Cortex of kidney (tissue), 1 donor: Measurements from ENCODE around the gene SLC6A16.
"Not testable (repeated sequence)": the region's sequence is repeated elsewhere in the genome, so short reads cannot be mapped to it uniquely, and the experiment has no call there.

Source experiments
- DNase-seq: peaks from one replicate; lab custom pipeline; 2025; lab: John Stamatoyannopoulos, UW

The SLC6A16 gene

DNA sequence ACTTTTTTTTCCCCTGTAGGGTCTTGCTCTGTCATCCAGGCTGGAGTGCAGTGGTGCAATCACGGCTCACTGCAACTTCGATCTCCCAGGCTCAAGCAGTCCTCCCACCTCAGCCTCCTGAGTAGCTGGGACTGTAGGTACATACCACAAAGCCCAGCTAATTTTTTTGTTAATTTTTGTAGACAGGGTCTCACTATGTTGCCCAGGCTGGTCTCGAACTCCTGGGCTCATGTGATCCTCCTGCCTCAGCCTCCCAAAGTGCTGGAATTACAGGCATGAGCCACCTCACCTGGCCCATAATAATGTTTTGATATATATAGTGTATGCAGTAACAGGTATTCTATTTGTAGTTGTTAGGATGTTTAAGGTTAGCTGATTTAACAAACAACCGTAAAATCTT lies 6.2 kb upstream of the SLC6A16 start:
- DNase-seq = not testable (repeated sequence)

DNA sequence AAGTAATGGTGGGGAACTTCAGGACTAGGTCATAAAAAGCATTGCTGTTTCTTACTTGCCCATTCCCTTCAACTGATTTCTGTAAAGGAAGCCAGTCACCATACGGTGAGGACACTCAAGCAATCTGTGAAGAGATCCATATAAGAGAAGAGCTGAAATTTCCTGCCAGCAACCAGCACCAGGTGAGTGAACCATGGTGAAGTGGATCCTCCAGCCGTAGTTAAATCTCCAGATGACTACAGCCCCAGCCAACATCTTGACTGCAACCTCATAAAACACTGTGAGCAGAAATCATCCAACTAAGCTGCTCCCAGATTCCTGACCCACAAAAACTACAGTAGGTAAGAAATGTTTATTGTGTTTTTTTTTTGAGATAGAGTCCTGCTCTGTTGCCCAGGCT lies 3.8 kb upstream of the SLC6A16 start:
- DNase-seq = no peak

DNA sequence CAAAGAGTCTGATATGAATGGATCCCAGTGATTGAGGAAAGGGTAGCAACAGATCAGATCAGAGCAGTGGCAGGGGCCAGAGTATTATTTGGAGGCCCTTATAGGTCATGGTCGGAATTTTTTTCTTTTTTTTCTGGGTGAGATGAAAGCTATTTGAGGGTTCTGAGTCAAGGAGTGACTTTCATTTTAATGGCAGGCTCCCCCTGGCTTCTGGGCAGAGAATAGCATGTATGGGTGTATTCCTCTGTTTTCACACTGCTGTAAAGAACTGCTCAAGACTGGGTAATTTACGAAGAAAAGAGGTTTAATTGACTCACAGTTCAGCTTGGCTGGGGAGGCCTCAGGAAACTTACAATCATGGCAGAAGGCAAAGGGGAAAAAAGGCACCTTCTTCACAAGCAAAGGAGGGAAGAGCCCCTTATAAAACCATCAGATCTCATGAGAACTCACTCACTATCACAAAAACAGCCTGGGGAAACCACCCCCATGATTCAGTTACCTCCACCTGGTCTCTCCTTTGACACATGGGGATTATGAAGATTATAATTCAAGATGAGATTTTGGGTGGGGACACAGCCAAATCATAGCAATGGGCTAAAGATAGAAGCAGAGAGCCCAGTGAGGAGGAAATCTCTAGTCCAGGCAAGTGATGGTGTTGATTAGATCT lies 3.0 kb upstream of the SLC6A16 start:
- DNase-seq = no peak

DNA sequence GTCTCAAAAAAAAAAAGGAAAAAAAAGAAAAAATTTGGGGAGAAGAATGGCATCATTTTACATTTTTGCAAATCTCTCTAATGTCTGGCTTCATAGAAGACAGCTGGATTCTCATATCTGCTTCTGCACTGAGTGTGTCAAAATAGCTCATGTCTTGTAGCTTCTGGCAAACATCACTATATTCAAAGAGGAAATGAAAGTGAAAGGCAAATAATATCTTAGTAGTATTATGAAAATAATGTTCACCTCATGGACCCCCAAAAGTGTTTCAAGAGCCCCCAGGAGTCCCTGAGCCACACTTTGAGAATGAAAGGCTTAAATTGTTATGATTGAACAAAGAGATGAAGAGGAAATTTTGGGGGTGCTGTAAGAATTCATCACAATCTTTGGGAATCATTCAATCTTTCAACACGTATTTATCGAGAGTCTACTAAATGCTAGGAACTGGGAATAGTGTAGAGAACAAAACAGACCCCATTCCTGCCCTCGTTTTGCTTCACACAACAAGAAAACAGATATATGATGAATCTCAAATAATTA lies 1.2 kb upstream of the SLC6A16 start:
- no peak for DNase-seq

DNA sequence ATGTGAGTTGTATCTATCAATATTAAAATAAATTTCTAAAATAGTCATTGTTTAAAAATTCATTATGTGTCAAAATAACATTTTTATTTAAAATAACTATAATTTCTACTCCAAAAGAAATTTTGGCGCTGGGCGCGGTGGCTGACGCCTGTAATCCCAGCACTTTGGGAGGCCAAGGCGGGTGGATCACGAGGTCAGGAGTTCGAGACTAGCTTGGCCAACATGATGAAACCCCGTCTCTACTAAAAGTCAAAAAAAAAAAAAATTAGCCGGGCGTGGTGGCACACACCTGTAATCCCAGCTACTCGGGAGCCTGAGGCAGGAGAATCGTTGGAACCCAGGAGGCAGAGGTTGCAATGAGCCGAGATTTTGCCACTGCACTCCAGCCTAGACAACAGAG lies 765 bp upstream of the SLC6A16 start:
- not testable (repeated sequence) for DNase-seq

DNA sequence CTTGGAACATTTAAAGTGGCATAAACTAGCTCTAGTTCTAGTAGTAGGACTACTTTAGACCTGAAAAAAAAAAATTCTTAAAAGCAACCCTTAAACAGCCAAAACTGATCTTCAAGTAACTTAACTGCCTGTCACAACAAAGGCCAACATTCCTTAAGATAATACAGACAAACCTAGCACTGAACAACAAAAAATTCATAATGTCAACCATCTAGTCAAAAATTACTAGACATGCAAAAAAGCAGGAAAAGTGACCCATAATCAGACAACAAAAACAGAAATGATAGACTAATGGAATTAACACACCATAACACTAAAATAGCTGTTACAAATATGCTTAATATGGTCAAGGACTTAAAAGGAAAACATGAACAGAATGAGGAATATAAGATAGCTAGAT lies 6.7 kb downstream of the SLC6A16 start:
- DNase-seq = no peak

DNA sequence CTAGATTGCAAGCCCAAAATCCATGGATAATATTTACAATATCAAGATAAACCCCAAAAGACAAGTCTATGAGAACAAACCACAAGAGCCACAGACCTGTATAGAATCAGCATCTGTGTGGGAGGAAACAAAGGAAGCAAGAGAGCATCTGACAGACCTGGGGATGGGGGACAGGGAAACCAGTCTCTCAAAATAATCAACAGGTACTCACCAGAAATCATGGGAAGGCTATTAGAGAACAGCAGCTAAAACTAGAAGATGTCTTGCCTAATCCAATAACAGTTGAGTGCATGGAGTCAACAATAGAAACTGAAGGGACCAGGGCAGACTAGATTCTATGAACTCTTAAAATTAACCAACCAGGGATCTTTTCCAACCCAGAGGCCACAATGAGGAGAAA lies 8.7 kb downstream of the SLC6A16 start:
- DNase-seq = no peak

DNA sequence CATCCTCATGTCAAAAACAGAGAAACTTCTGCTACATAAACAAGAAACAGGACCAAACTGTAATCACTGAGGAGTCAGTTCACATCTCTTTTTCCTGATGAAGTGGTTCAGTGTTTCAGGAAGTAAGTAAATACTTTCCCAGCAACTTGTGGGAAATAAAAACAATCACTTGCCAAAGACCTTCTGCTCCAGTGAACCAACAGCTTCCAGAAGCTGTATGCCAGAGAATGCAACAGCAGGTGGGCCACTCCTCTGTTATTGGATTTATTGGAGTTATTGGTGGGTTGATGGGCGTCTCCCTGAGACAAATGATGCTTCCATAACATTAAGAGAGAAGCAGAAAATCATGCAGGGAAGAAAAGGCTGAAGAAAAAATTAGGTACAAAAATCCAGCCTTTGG lies 9.9 kb downstream of the SLC6A16 start:
- DNase-seq = no peak

DNA sequence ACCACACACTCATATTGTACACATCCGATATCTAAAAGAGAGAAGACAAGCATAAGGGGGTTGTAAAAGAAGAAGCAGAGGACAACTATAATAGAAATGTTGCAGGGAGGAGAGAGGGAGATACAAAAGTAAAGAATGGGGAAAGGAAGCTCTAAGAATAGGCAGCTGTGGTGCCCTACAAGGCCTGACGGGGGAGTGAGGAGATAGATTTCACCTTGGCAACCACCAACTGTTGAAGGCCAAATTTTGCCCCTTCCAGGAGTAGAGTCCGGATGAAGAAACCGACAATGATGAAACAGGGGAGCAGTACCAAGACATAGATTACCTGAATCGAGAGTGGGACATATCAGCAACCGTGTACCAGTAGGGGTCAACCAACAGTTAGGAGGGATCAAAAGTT lies 15.9 kb downstream of the SLC6A16 start:
- DNase-seq = no peak

DNA sequence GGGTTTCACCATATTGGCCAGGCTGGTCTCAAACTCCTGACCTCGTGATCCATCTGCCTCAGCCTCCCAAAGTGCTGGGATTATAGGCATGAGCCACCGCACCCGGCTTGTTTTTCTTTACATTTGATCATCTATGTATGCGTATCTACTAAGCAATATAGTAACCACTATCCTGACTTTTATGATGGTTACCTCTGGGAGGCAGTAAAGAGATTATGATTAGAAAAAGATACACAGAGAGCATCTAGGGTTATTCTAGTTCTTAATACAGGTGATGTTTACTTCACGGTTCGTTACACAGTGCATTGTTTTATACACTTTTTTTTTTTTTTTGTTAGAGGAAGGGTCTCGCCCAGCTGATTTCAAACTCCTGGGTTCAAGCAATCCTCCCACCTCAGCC lies 18.3 kb downstream of the SLC6A16 start:
- not testable (repeated sequence) for DNase-seq

DNA sequence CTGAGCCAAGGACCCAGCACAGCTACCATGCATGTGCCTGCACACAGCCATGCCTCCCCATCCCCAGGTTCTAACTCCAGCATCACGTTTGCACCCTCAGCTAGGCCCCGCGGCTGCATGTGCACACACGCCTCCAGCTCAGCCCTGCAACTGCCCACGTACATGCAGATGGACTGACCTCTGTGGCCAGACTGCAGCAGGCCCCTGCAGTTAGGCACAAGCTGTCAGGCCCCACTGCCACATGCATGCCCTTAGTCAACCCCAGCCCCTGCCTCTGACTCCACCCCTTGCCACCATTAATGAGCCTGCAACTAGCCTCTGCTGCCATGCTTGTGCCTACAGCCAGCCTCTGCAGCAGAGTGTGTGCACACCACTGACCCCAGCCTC lies 23.1 kb downstream of the SLC6A16 start:
- no peak for DNase-seq

DNA sequence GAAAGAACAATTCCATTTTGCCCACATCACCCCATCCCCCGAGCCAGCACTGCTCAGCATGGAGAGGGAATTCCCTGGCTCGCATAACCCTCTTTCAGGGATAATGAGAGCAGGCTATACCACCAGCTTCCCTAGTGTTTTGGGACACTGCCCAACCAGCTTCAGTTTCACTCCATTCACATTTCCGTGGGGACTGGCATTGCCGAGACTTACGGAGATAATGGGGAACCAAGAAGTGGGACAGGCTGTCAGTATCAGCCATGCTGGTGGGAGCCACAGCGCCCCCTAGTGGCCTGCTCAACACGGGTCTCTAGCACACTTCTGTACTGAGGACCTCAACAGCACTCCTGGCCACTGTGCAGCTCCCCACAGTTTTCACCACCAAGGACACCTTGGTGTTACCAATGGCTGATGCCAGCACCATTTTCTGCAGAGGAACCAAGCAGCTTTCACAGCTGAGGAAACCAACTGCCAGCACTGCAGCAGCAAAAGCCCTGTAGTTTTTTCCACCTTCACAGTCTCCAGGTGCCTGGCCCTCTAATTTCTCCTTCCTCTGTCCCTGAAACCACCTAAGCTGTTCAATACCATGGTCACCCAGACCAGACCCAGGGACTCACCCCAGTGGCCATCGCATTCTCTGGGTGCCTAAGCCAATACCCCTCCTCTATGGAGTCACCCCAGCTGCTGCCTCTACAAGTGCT lies 23.7 kb downstream of the SLC6A16 start:
- DNase-seq = no peak

DNA sequence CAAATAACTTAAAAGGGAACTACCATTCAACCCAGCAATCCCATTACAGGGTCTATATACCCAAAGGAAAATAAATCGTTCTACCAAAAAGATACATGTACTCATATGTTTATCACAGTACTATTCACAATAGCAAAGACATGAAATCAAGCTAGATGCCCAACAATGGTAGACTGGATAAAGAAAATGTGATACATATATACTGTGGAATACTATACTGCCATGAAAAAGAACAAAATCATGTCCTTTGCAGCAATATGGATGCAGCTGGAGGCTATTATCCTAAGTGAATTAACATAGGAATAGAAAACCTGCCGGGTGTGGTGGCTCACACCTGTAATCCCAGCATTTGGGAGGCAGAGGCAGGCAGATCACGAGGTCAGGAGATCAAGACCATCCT lies 26.3 kb downstream of the SLC6A16 start:
- not testable (repeated sequence) for DNase-seq

DNA sequence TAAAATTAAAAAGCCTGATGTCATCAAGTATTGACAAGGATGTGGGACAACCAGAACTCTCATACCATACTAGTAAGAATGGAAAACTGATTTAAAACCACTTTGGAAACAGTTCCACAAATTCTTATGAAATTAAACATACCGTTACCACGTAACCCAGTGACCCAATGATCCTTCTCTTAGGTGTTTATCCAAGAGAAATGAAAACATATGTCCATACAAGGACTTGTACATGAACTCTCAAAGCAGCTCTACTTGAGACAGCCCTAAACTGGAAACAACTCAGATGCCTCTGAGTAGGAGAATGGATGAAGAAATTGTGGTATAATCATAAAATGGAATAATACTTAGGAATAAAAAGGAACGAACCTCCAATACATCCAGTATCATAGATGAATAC lies 27.6 kb downstream of the SLC6A16 start:
- no peak for DNase-seq

DNA sequence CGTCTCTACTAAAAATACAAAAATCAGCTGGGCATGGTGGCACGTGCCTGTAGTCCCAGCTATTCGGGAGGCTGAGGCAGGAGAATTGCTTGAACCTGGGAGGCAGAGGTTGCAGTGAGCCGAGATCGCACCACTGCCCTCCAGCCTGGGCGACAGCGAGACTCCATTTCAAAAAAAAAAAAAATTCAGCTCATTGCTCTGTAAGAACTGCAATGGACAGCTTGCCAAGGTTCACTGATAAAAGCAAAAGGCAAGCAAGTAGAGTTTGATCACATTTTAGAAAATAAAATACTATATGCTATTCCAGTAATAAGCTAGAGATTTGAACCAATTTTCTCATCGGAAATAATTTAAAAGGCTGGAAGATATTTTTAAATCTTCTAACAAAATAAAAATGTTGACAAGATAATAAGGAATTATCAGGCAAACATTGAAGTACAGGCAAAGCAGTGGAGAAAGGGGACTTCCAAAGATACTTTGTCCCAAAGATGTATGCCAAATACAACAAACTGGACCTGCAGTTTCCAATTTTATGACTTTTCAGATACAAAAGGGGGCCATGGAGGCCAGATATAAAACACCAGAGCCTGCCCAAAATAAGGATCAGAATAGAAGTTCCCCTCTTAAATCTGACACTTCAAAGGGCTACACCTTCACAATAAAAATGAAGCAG lies 29.6 kb downstream of the SLC6A16 start:
- DNase-seq = no peak

DNA sequence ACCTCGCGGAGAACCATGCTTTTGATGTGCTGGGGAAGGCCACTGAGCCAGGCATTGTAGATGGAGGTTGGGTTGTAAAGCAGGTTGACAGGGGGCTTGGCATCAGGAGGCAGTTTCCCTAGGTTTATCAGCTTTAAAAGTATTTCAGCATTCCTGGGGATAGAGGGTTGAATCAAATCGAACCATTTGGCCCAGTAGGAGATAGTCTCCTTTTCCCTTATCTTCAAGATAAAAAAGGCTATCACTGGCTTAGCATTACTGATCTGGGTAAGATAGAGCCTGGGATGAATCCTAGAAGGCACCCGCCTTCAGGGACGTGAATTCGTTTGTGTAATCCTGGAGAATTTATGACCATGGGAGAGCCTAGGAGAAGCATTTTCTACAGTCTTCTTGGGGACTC lies 30.6 kb downstream of the SLC6A16 start:
- no peak for DNase-seq

DNA sequence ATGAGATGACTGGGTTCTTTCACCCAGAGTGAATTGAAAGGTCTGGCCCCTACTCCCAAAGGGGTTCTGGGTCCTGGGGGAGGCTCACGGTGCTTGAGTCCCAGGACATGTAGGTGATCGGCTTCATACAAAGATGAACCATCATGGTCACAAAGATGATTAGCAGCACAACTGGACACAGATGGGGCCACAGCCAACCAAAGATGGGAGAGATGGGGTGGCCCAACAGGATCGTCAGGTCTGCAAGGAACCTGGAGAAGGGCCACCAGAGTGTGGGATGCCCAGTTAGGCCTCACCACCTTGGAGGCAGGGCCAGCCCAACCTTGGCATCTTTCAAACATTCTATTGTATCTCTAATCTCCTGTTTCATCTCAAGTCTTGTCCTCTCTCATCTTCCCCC lies 34.5 kb downstream of the SLC6A16 start:
- DNase-seq = no peak

DNA sequence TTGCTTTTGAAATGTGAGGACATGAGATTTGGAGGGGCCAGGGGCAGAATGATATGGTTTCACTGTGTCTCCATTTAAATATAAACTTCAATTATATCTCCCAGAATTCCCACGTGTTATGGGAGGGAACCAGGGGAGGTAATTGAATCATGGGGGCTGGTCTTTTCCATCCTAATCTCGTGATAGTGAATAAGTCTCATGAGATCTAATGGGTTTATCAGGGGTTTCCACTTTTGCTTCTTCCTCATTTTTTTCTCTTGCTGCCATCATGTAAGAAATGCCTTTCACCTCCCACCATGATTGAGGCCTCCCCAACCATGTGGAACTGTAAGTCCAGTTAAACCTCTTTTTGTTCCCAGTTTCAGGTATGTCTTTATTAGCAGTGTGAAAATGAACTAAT lies 35.7 kb downstream of the SLC6A16 start:
- not testable (repeated sequence) for DNase-seq

DNA sequence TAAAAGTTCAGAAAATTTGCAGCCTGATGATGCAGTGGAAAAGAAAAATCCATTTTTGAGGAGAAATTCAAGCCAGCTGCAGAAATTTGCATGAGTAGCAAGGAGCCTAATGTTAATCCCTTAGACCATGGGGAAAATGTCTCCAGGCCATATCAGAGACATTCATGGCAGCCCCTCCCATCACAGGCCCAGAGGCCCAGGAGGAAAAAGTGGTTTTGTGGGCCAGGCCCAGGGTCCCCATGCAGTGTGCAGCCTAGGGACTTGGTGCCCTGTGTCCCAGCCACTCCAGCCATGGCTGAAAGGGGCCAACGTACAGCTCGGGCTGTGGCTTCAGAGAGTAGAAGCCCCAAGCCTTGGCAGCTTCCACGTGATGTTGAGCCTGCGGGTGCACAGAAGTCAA lies 36.8 kb downstream of the SLC6A16 start:
- DNase-seq = not testable (repeated sequence)

DNA sequence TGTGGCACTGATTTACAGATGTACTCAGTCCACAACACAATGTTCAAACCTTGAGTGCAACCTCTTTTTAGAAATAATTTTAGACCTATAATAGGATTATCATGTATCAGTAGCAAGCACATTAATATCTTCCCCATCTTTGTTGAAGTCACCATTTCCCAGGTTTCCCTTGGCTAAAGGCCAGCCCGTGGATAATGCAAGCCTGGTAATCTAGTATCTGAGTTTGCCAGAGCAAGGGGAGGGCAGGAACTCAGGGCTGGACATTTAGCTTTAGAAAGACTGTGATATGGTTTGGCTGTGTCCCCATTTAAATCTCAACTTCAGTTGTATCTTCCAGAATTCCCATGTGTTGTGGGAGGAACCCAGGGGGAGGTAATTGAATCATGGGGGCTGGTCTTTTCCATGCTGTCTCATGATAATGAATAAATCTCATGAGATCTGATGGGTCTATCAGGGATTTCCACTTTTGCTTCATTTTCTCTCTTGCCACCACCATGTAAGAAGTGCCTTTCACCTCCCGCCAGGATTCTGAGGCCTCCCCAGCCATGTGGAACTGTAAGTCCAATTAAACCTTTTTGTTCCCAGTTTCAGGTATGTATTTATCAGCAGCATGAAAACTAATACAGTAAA lies 37.7 kb downstream of the SLC6A16 start:
- DNase-seq = no peak

DNA sequence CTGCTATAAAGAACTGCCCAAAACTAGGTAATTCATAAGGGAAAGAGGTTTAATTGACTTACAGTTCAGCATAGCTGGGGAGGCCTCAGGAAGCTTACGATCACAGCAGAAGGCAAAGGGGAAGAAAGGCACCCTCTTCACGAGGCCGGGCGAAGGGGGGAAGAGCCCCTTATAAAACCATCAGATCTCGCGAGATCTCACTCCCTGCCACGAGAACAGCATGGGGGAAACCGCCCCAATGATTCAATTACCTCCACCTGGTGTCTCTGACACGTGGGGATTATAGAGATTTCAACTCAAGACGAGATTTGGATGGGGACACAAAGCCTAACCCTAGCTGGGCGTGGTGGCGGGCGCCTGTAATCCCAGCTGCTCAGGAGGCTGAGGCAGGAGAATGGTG lies 42.8 kb downstream of the SLC6A16 start:
- DNase-seq = no peak

DNA sequence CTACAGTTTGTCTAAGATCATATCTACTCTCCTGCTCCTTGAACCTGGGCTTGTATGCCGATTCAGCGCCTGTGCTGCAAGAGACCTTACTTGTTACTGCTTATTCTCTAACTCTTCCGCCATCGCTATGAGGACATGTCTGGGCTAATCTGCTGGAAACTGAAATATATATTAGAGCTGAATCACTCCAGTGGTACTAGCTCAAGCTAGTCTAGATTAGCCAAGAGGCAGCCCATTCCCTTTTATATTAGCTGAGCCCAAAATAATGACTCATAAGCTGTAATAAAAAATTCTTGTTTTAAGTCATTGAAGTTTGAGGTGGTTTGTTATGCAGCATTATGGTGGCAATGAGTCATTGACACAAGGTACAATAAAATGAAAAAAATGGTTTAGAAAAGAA lies 52.8 kb downstream of the SLC6A16 start:
- no peak for DNase-seq
